GM23338 (cell line): ENCODE results near the gene DNAH6. TPM values are rescaled to one million over a fixed set of nuclear protein-coding genes. Genes with fewer than 3 reads are reported as not detected.
A peak's percentile ranks its signal among the peaks of the same experiment; 100 is the strongest.

Experiments used
- ATAC-seq: fragments of 200-7000 bp; cut with Tn5 transposase; 3 replicates; pipeline ENCODE4 v1.9.1; 2020
- DNase-seq: peaks from one replicate; pipeline ENCODE4 v3.0.0-alpha.2; 2015; ENCODE audit warnings: low spot score
- H2AFZ ChIP-seq: fragments of 200-600 bp; sonication (generic); 2 replicates; pipeline ENCODE4 v1.8.0; 2016; ENCODE audit warnings: antibody characterized with exemption, mild to moderate bottlenecking, moderate library complexity
- H3F3A ChIP-seq: fragments of 200-600 bp; sonication (generic); replicated peaks from 2 replicates; pipeline ENCODE4 v1.8.0; 2017; ENCODE audit warnings: antibody characterized with exemption, mixed run types, low read depth
- H3K27ac ChIP-seq: fragments of 200-600 bp; sonication (generic); 2 replicates; pipeline ENCODE4 v1.6.1; 2016; ENCODE audit warnings: low read depth
- H3K27me3 ChIP-seq: fragments of 200-600 bp; sonication (generic); 2 replicates; pipeline ENCODE4 v1.8.0; 2016; ENCODE audit warnings: mild to moderate bottlenecking, mixed run types, moderate library complexity; ENCODE audit not compliant: insufficient read depth
- H3K36me3 ChIP-seq: fragments of 200-600 bp; sonication (generic); 2 replicates; pipeline ENCODE4 v1.8.0; 2016; ENCODE audit warnings: mild to moderate bottlenecking; ENCODE audit not compliant: insufficient read depth
- H3K4me1 ChIP-seq: fragments of 200-600 bp; sonication (generic); 2 replicates; pipeline ENCODE4 v1.8.0; 2016; ENCODE audit warnings: mild to moderate bottlenecking, moderate library complexity; ENCODE audit not compliant: insufficient read depth
- H3K4me2 ChIP-seq: fragments of 200-600 bp; sonication (generic); 2 replicates; pipeline ENCODE4 v1.7.1; 2017; ENCODE audit warnings: mixed run types
- H3K4me3 ChIP-seq: fragments of 200-600 bp; sonication (generic); 2 replicates; pipeline ENCODE4 v1.6.1; 2016; ENCODE audit warnings: mixed run types
- H3K79me2 ChIP-seq: fragments of 200-600 bp; sonication (generic); replicated peaks from 2 replicates; pipeline ENCODE4 v1.8.0; 2017; ENCODE audit warnings: mild to moderate bottlenecking; ENCODE audit not compliant: insufficient read depth
- H3K9me2 ChIP-seq: fragments of 200-600 bp; sonication (generic); 2 replicates; pipeline ENCODE4 v1.8.0; 2017; ENCODE audit not compliant: insufficient read depth
- H4K20me1 ChIP-seq: fragments of 200-600 bp; sonication (generic); replicated peaks from 2 replicates; pipeline ENCODE4 v1.8.0; 2017; ENCODE audit warnings: mild to moderate bottlenecking; ENCODE audit not compliant: insufficient read depth
- H3K27ac Mint-ChIP-seq: 2 replicates; pipeline ENCODE4 v1.8.0; 2020; ENCODE audit warnings: inconsistent platforms, mild to moderate bottlenecking, moderate library complexity, mixed read lengths
- H3K27me3 Mint-ChIP-seq: 3 replicates; pipeline ENCODE4 v1.8.0; 2022; ENCODE audit warnings: low read depth, mild to moderate bottlenecking, moderate library complexity, mixed read lengths, inconsistent platforms; ENCODE audit not compliant: insufficient read depth, poor library complexity
- H3K36me3 Mint-ChIP-seq: 3 replicates; pipeline ENCODE4 v1.8.0; 2021; ENCODE audit warnings: low read depth, mild to moderate bottlenecking, inconsistent platforms, moderate library complexity, mixed read lengths
- H3K4me1 Mint-ChIP-seq: 3 replicates; pipeline ENCODE4 v1.8.0; 2020; ENCODE audit warnings: mild to moderate bottlenecking, inconsistent platforms, mixed read lengths
- H3K4me3 Mint-ChIP-seq: 3 replicates; pipeline ENCODE4 v1.8.0; 2021; ENCODE audit warnings: moderate library complexity, mild to moderate bottlenecking, inconsistent platforms, mixed read lengths
- H3K9me3 Mint-ChIP-seq: 3 replicates; pipeline ENCODE4 v1.8.0; 2020; ENCODE audit warnings: moderate library complexity, mild to moderate bottlenecking, inconsistent platforms, mixed read lengths
- CREB1 ChIP-seq: fragments of 250-450 bp; sonication (Bioruptor Pico); IDR thresholded peaks from 2 replicates; pipeline ENCODE4 v1.5.0; 2020; ENCODE audit warnings: low read depth, mild to moderate bottlenecking, moderate library complexity
- EZH2phosphoT487 ChIP-seq: fragments of 200-600 bp; sonication (generic); IDR thresholded peaks from one replicate; pipeline ENCODE4 v1.8.1; 2018; ENCODE audit warnings: antibody characterized with exemption; ENCODE audit not compliant: unreplicated experiment
- NANOG ChIP-seq: IDR thresholded peaks from 2 replicates; pipeline ENCODE4 v1.6.1; 2016; ENCODE audit warnings: antibody characterized with exemption, borderline replicate concordance
- POLR2AphosphoS5 ChIP-seq: IDR thresholded peaks from 2 replicates; pipeline ENCODE4 v1.6.1; 2016; ENCODE audit warnings: antibody characterized with exemption, low read depth
- ZNF114 ChIP-seq: fragments of 250-450 bp; sonication (Bioruptor Pico); IDR thresholded peaks from 2 replicates; pipeline ENCODE4 v1.5.0; 2020; ENCODE audit warnings: mild to moderate bottlenecking, moderate library complexity
- ZNF331 ChIP-seq: fragments of 250-450 bp; sonication (Bioruptor Pico); IDR thresholded peaks from 2 replicates; pipeline ENCODE4 v1.5.0; 2020; ENCODE audit warnings: low read depth, mild to moderate bottlenecking, moderate library complexity
- ZNF462 ChIP-seq: fragments of 250-450 bp; sonication (Bioruptor Pico); IDR thresholded peaks from 2 replicates; pipeline ENCODE4 v1.5.0; 2020; ENCODE audit warnings: mild to moderate bottlenecking, moderate library complexity
- polyA plus RNA-seq: library from polyadenylated mRNA; unstranded; fragments of >200 nt; fragmentation: Nextera tagmentation; extraction: Ambion mirVana; gene quantifications from 2 replicates; pipeline ENCODE4 v1.2.1, GENCODE V29; 2016
- total RNA-seq: library from RNA; depleted of rRNA; stranded (reverse); fragments of >200 nt; shearing (Covaris generic); gene quantifications from 2 replicates; pipeline ENCODE4 v1.2.3, GENCODE V29; 2014
- TF ChIP-seq, protein P1 (sequence below): IDR thresholded peaks from 2 replicates; pipeline ENCODE4 v1.6.1; 2016; ENCODE audit warnings: antibody characterized with exemption

DNAH6 gene
- total and polyA plus RNA-seq, 2 experiments from 2014 or later: 0.27 to 0.31 TPM

- TF ChIP-seq CREB1 (CRISPR knock-in tag) (no peak), EZH2phosphoT487 (no peak), ZNF462 (CRISPR knock-in tag) (no peak), ZNF331 (CRISPR knock-in tag) (no peak)
These were observed 16.0 kb downstream of the DNAH6 start (continued) for GRCh38 chr2:84532291-84532690.

- H2AFZ ChIP-seq: no peak overlapping the region
- peaks cover 17% of the 10 kb centered on the region; the same call in 2 of the 3 replicates for H3K4me1 Mint-ChIP-seq
- peaks cover 2% of the 10 kb centered on the region for H3K27me3 Mint-ChIP-seq
- no peaks in the 10 kb centered on the region for H4K20me1 ChIP-seq
- ATAC-seq (peak; percentile 44; the same call in 1 of the 3 replicates), DNase-seq (peak; percentile 3)
- no peaks in the 10 kb centered on the region for H3K27me3 ChIP-seq
- H3K4me3 Mint-ChIP-seq: no peak overlapping the region
- no peaks in the 10 kb centered on the region for H3K36me3 ChIP-seq
- no peaks in the 10 kb centered on the region for H3K36me3 Mint-ChIP-seq
- H3F3A ChIP-seq: no peaks in the 10 kb centered on the region
- no peaks in the 10 kb centered on the region for H3K9me2 ChIP-seq
- no peak overlapping the region; the same call in 1 of the 2 replicates for H3K27ac Mint-ChIP-seq
- H3K4me2 ChIP-seq: no peak overlapping the region
- no peak overlapping the region for H3K4me3 ChIP-seq
- H3K79me2 ChIP-seq: no peaks in the 10 kb centered on the region
- no peaks in the 10 kb centered on the region for H3K9me3 Mint-ChIP-seq
- H3K27ac ChIP-seq: no peak overlapping the region
- peaks cover 3% of the 10 kb centered on the region; the same call in 1 of the 2 replicates for H3K4me1 ChIP-seq
- no peak for TF ChIP-seq ZNF462 (CRISPR knock-in tag)
- TF ChIP-seq ZNF114 (CRISPR knock-in tag): no peak
- TF ChIP-seq ZNF331 (CRISPR knock-in tag): no peak
- TF ChIP-seq POLR2AphosphoS5: no peak
- TF ChIP-seq NANOG: no peak
- no peak for TF ChIP-seq EZH2phosphoT487
- TF ChIP-seq, protein P1, sequence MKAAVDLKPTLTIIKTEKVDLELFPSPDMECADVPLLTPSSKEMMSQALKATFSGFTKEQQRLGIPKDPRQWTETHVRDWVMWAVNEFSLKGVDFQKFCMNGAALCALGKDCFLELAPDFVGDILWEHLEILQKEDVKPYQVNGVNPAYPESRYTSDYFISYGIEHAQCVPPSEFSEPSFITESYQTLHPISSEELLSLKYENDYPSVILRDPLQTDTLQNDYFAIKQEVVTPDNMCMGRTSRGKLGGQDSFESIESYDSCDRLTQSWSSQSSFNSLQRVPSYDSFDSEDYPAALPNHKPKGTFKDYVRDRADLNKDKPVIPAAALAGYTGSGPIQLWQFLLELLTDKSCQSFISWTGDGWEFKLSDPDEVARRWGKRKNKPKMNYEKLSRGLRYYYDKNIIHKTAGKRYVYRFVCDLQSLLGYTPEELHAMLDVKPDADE: no peak
- no peak for TF ChIP-seq CREB1 (CRISPR knock-in tag)
These were observed 17.9 kb downstream of the DNAH6 start for GRCh38 chr2:84534225-84534624.
